Measurements from ENCODE around the gene IQCE. TPM values are rescaled to one million over a fixed set of nuclear protein-coding genes. Genes with fewer than 3 reads are reported as not detected.

IQCE gene
- total and polyA plus RNA-seq, 10 of the 15 experiments (the other 5 are each of a cell fraction or from before 2014, with no cell fraction given), result 0.37 to 8.1 (median 3.7) TPM

DNA sequence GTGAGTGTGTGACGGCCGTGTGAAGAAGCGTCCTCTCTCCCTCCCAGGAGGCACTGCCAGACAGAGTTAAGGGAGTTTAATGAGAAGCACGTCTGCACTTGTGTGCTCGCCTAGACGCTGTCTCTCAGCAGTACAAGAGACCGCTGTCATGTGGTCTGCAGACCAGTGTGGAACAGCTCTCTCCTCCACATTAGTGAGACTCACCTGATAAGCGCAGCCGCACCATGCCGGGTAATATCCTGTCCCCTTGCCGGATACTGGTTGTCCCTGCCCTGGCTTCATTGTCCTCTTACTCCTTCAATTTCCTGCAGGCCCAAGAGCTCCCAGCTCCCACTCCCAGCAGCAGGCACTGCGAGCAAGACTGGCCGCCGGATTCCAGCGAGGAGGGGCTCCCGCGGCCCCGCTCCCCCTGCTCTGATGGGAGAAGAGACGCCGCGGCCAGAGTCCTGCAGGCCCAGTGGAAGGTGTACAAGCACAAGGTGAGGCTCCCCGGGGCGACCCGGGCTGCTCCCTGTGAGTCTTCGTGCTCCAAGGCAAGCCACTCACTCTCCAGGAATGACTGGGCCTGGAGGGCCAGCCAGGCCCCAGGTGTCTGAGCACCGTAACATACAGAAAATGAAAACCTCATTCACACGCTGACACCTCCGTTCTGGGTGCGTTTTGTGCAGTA, 39.5 kb downstream of the IQCE start (continued):
- TF ChIP-seq, protein P1, sequence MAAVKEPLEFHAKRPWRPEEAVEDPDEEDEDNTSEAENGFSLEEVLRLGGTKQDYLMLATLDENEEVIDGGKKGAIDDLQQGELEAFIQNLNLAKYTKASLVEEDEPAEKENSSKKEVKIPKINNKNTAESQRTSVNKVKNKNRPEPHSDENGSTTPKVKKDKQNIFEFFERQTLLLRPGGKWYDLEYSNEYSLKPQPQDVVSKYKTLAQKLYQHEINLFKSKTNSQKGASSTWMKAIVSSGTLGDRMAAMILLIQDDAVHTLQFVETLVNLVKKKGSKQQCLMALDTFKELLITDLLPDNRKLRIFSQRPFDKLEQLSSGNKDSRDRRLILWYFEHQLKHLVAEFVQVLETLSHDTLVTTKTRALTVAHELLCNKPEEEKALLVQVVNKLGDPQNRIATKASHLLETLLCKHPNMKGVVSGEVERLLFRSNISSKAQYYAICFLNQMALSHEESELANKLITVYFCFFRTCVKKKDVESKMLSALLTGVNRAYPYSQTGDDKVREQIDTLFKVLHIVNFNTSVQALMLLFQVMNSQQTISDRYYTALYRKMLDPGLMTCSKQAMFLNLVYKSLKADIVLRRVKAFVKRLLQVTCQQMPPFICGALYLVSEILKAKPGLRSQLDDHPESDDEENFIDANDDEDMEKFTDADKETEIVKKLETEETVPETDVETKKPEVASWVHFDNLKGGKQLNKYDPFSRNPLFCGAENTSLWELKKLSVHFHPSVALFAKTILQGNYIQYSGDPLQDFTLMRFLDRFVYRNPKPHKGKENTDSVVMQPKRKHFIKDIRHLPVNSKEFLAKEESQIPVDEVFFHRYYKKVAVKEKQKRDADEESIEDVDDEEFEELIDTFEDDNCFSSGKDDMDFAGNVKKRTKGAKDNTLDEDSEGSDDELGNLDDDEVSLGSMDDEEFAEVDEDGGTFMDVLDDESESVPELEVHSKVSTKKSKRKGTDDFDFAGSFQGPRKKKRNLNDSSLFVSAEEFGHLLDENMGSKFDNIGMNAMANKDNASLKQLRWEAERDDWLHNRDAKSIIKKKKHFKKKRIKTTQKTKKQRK (IDR thresholded peaks at IDR 0.05; ENCODE audit: low read depth, low read length), result no peak

DNA sequence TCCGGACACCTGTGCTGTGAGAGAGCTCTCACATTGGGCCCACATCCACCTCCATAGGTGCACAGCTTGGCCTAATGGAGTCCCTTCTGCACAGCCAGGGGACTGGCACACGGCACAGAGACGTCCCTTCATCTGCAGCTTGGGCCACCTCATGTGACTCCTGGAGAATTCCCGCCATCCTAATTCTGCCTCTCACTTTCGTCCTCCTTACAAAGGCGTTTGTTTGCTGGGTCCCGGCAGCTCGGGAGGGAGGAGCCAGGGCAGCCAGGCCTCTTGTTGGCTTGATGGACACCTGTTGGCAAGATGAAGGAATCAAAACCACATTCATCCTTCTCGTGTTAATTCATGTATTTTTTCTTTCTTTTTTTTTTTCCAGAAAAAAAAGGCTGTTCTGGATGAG, 42.3 kb downstream of the IQCE start:
- H3K27me3 ChIP-seq (replicated peaks in 1 of 2; ENCODE audit: control insufficient read depth in 2 of 2, insufficient read depth in 2 of 2, low read length in 1 of 2), result no peaks in the 10 kb centered on the region
- ChIA-PET POLR2A (no interaction called here), SMC1A (ENCODE audit: uncharacterized antibody, unreplicated experiment) (no interaction called here), RAD21 (ENCODE audit: unreplicated experiment) (no interaction called here), CTCF (no interaction called here)
- no peak overlapping the region for H2AFZ ChIP-seq (ENCODE audit: control insufficient read depth, low read depth, low read length)
- FAIRE-seq, result no peak
- H3K36me3 ChIP-seq (ENCODE audit: control insufficient read depth in 2 of 2, insufficient read depth in 2 of 2, low read length in 1 of 2), result peaks cover 0 to 2% of the 10 kb centered on the region in 2 experiments; a peak in 1 of 4 replicates
- 73% methylated on average over 9 of the region's 9 CpGs for WGBS (ENCODE audit: insufficient coverage, insufficient replicate concordance, low lambda C conversion rate, missing lambda C conversion rate)
- no peak for DNase-seq (ENCODE audit: low read depth, low spot score)
- no peak overlapping the region for H3K4me2 ChIP-seq (ENCODE audit: control insufficient read depth, insufficient read depth)
- no peaks in the 10 kb centered on the region for H3K79me2 ChIP-seq (ENCODE audit: control insufficient read depth, insufficient read depth, low read length)
- H3K9me3 ChIP-seq (replicated peaks; ENCODE audit: control insufficient read depth, insufficient read depth, low read length), result no peaks in the 10 kb centered on the region
- H3K4me3 ChIP-seq, result no peak overlapping the region
- no peak overlapping the region for H3K9ac ChIP-seq (ENCODE audit: control insufficient read depth, insufficient read depth, low read length)
- in situ Hi-C loops (cut with MboI), result no loop called here
- H4K20me1 ChIP-seq (ENCODE audit: control insufficient read depth, insufficient read depth), result no peaks in the 10 kb centered on the region
- no peak for ATAC-seq
- intact Hi-C loops (cut with micrococcal nuclease; ENCODE audit: unreplicated experiment), result no loop called here
- BruUV-seq (replicated peaks), result no TSS peak
- H3K27ac ChIP-seq (ENCODE audit: control insufficient read depth, insufficient read depth), result no peak overlapping the region
- H3K4me1 ChIP-seq (ENCODE audit: control insufficient read depth, insufficient read depth, low read length), result no peaks in the 10 kb centered on the region
- no peak for TF ChIP-seq NR2C2 (IDR thresholded peaks at IDR 0.05; ENCODE audit: borderline replicate concordance, control insufficient read depth, insufficient read length, low read depth)
- TF ChIP-seq, protein P2, sequence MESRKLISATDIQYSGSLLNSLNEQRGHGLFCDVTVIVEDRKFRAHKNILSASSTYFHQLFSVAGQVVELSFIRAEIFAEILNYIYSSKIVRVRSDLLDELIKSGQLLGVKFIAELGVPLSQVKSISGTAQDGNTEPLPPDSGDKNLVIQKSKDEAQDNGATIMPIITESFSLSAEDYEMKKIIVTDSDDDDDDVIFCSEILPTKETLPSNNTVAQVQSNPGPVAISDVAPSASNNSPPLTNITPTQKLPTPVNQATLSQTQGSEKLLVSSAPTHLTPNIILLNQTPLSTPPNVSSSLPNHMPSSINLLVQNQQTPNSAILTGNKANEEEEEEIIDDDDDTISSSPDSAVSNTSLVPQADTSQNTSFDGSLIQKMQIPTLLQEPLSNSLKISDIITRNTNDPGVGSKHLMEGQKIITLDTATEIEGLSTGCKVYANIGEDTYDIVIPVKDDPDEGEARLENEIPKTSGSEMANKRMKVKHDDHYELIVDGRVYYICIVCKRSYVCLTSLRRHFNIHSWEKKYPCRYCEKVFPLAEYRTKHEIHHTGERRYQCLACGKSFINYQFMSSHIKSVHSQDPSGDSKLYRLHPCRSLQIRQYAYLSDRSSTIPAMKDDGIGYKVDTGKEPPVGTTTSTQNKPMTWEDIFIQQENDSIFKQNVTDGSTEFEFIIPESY (IDR thresholded peaks at IDR 0.05), result no peak
- TF ChIP-seq, protein P3, sequence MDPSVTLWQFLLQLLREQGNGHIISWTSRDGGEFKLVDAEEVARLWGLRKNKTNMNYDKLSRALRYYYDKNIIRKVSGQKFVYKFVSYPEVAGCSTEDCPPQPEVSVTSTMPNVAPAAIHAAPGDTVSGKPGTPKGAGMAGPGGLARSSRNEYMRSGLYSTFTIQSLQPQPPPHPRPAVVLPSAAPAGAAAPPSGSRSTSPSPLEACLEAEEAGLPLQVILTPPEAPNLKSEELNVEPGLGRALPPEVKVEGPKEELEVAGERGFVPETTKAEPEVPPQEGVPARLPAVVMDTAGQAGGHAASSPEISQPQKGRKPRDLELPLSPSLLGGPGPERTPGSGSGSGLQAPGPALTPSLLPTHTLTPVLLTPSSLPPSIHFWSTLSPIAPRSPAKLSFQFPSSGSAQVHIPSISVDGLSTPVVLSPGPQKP (IDR thresholded peaks at IDR 0.05; ENCODE audit: low read depth, low read length), result no peak
- no peak for TF ChIP-seq ZNF217 (IDR thresholded peaks at IDR 0.05)
- TF ChIP-seq, protein P4, sequence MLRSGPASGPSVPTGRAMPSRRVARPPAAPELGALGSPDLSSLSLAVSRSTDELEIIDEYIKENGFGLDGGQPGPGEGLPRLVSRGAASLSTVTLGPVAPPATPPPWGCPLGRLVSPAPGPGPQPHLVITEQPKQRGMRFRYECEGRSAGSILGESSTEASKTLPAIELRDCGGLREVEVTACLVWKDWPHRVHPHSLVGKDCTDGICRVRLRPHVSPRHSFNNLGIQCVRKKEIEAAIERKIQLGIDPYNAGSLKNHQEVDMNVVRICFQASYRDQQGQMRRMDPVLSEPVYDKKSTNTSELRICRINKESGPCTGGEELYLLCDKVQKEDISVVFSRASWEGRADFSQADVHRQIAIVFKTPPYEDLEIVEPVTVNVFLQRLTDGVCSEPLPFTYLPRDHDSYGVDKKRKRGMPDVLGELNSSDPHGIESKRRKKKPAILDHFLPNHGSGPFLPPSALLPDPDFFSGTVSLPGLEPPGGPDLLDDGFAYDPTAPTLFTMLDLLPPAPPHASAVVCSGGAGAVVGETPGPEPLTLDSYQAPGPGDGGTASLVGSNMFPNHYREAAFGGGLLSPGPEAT (IDR thresholded peaks at IDR 0.05; ENCODE audit: low read depth), result no peak
- no peak for TF ChIP-seq GABPA (IDR thresholded peaks at IDR 0.05; ENCODE audit: low read depth)
- TF ChIP-seq, protein P5, sequence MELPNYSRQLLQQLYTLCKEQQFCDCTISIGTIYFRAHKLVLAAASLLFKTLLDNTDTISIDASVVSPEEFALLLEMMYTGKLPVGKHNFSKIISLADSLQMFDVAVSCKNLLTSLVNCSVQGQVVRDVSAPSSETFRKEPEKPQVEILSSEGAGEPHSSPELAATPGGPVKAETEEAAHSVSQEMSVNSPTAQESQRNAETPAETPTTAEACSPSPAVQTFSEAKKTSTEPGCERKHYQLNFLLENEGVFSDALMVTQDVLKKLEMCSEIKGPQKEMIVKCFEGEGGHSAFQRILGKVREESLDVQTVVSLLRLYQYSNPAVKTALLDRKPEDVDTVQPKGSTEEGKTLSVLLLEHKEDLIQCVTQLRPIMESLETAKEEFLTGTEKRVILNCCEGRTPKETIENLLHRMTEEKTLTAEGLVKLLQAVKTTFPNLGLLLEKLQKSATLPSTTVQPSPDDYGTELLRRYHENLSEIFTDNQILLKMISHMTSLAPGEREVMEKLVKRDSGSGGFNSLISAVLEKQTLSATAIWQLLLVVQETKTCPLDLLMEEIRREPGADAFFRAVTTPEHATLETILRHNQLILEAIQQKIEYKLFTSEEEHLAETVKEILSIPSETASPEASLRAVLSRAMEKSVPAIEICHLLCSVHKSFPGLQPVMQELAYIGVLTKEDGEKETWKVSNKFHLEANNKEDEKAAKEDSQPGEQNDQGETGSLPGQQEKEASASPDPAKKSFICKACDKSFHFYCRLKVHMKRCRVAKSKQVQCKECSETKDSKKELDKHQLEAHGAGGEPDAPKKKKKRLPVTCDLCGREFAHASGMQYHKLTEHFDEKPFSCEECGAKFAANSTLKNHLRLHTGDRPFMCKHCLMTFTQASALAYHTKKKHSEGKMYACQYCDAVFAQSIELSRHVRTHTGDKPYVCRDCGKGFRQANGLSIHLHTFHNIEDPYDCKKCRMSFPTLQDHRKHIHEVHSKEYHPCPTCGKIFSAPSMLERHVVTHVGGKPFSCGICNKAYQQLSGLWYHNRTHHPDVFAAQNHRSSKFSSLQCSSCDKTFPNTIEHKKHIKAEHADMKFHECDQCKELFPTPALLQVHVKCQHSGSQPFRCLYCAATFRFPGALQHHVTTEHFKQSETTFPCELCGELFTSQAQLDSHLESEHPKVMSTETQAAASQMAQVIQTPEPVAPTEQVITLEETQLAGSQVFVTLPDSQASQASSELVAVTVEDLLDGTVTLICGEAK (IDR thresholded peaks at IDR 0.05; ENCODE audit: borderline replicate concordance), result no peak
- no peak for TF ChIP-seq ZNF622 (IDR thresholded peaks at IDR 0.05)
